Measurements from ENCODE around the gene IWS1. TPM values are rescaled to one million over a fixed set of nuclear protein-coding genes. Genes with fewer than 3 reads are reported as not detected.

Gene IWS1
- total and polyA plus RNA-seq, 4 donors: 20.3 to 64.5 (median 32.6) TPM

- no peak for ATAC-seq (ENCODE audit: insufficient read depth, low FRiP score)
- Histone ChIP-seq H3K27me3 (ENCODE audit: control insufficient read depth in 3 of 3, insufficient read depth in 3 of 3, low read length in 2 of 3) (no peaks in the 10 kb centered on the region), H3K9ac (ENCODE audit: insufficient read depth in 1 of 2, low read length in 2 of 2) (no peak overlapping the region), H3K4me3 (no peak overlapping the region), H3K4me1 (ENCODE audit: control insufficient read depth in 5 of 5, insufficient read depth in 5 of 5, low read length in 5 of 5) (peaks cover 7 to 35% (median 17%) of the 10 kb centered on the region in 5 donors), H3K36me3 (ENCODE audit: control insufficient read depth in 4 of 4, insufficient read depth in 4 of 4, low read length in 4 of 4) (peaks cover 2 to 13% (median 6%) of the 10 kb centered on the region in 4 donors), H3K9me3 (ENCODE audit: control insufficient read depth in 4 of 4, insufficient read depth in 3 of 4, low read length in 3 of 4) (no peaks in the 10 kb centered on the region), H3K27ac (ENCODE audit: low read depth in 1 of 2, low read length in 1 of 2) (no peak overlapping the region)
- no peak for TF ChIP-seq CTCF (IDR thresholded peaks at IDR 0.05; ENCODE audit: control extremely low read depth, extremely low read depth)
- no peak for DNase-seq
- 43 to 59% methylated on average over 1 of the region's 1 CpG for WGBS, 2 donors
Measured at GRCh38 chr2:127511917-127512316, 14.4 kb downstream of the IWS1 start.

GRCh38 chr2:127511090-127511695, 15.1 kb downstream of the IWS1 start:
- no peak for DNase-seq
- H3K4me3 ChIP-seq: no peak overlapping the region
- H3K4me1 ChIP-seq (ENCODE audit: control insufficient read depth in 5 of 5, insufficient read depth in 5 of 5, low read length in 5 of 5): peaks cover 7 to 31% (median 17%) of the 10 kb centered on the region in 5 donors
- ATAC-seq (ENCODE audit: insufficient read depth, low FRiP score): no peak
- WGBS, 2 donors: 95% methylated on average over 6 of the region's 6 CpGs
- H3K9me3 ChIP-seq (ENCODE audit: control insufficient read depth in 4 of 4, insufficient read depth in 3 of 4, low read length in 3 of 4): no peaks in the 10 kb centered on the region
- H3K36me3 ChIP-seq (ENCODE audit: control insufficient read depth in 4 of 4, insufficient read depth in 4 of 4, low read length in 4 of 4): peaks cover 2 to 11% (median 6%) of the 10 kb centered on the region in 4 donors
- H3K27me3 ChIP-seq (ENCODE audit: control insufficient read depth in 3 of 3, insufficient read depth in 3 of 3, low read length in 2 of 3): no peaks in the 10 kb centered on the region
- no peak overlapping the region for H3K9ac ChIP-seq (ENCODE audit: insufficient read depth in 1 of 2, low read length in 2 of 2)
- TF ChIP-seq CTCF (IDR thresholded peaks at IDR 0.05; ENCODE audit: control extremely low read depth, extremely low read depth): no peak
- H3K27ac ChIP-seq (ENCODE audit: low read depth in 1 of 2, low read length in 1 of 2): peak overlapping the region in 1 of 2 donors; percentile 16

GRCh38 chr2:127510073-127510472, 16.2 kb downstream of the IWS1 start:
- Histone ChIP-seq H3K36me3 (ENCODE audit: control insufficient read depth in 4 of 4, insufficient read depth in 4 of 4, low read length in 4 of 4) (peaks cover 5 to 14% (median 10%) of the 10 kb centered on the region in 4 donors), H3K4me1 (ENCODE audit: control insufficient read depth in 5 of 5, insufficient read depth in 5 of 5, low read length in 5 of 5) (peaks cover 7 to 29% (median 12%) of the 10 kb centered on the region in 5 donors), H3K9me3 (ENCODE audit: control insufficient read depth in 4 of 4, insufficient read depth in 3 of 4, low read length in 3 of 4) (no peaks in the 10 kb centered on the region), H3K4me3 (no peak overlapping the region), H3K9ac (ENCODE audit: insufficient read depth in 1 of 2, low read length in 2 of 2) (no peak overlapping the region), H3K27me3 (ENCODE audit: control insufficient read depth in 3 of 3, insufficient read depth in 3 of 3, low read length in 2 of 3) (no peaks in the 10 kb centered on the region), H3K27ac (ENCODE audit: low read depth in 1 of 2, low read length in 1 of 2) (no peak overlapping the region)
- DNase-seq (no peak), ATAC-seq (ENCODE audit: insufficient read depth, low FRiP score) (no peak)
- 85 to 88% methylated on average over 2 of the region's 2 CpGs for WGBS, 2 donors
- TF ChIP-seq CTCF (IDR thresholded peaks at IDR 0.05; ENCODE audit: control extremely low read depth, extremely low read depth): no peak

Measured in lung (tissue), 12 donors.